GM12878 (cell line): Measurements from ENCODE around the gene GSTA4. TPM values are rescaled to one million over a fixed set of nuclear protein-coding genes. Genes with fewer than 3 reads are reported as not detected.

Experiments used
- polyA plus RNA-seq, 11 experiments: library from polyadenylated mRNA; depleted of rRNA in 4 of 11; unstranded in 6 of 11; stranded (reverse) in 5 of 11; fragments of >200 nt; fragmentation: Nextera tagmentation in 4 of 11; fragmentation: Illumina TruSeq in 1 of 11; extraction: Ambion mirVana in 4 of 11; extraction: Trizol in 1 of 11; gene quantifications; 1 replicate in 1 of 11; 2 replicates in 10 of 11; pipeline versions ENCODE4 v1.2.1 to v1.2.3, GENCODE V29; 2011 to 2016; ENCODE audit warnings: inconsistent platforms in 2 of 11, missing spikeins in 2 of 11, low read depth in 1 of 11
- total RNA-seq, 4 experiments: library from RNA; depleted of rRNA in 3 of 4; stranded (reverse); fragments of >200 nt in 3 of 4; fragmentation: Illumina TruSeq in 1 of 4; extraction: Trizol in 1 of 4; gene quantifications; 2 replicates each; pipeline versions ENCODE4 v1.2.1 to v1.2.3, GENCODE V29; 2013 to 2021

GSTA4 gene
- total and polyA plus RNA-seq, 10 of the 15 experiments (the other 5 are each of a cell fraction or from before 2014, with no cell fraction given), result 1.9 to 9.7 (median 4.4) TPM

Other genes with a start within 250 kb of the GSTA4 start
- gene GSTA2, start 231.8 kb downstream of the GSTA4 start, total RNA-seq (2014; rRNA removed), result not detected in 2 replicates
- gene GSTA2, start 231.8 kb downstream of the GSTA4 start, total RNA-seq (2014; rRNA removed; fragmentation: Illumina TruSeq; extraction: Trizol), result not detected in 2 replicates
- not detected in 2 replicates for gene GSTA2, start 231.8 kb downstream of the GSTA4 start, total RNA-seq (2021)
- not detected in 2 replicates for gene GSTA2, start 231.8 kb downstream of the GSTA4 start, polyA plus RNA-seq (2011; rRNA removed)
- not detected in 2 replicates for gene GSTA2, start 231.8 kb downstream of the GSTA4 start, polyA plus RNA-seq (2014; fragmentation: Illumina TruSeq; extraction: Trizol)
- gene GSTA2, start 231.8 kb downstream of the GSTA4 start, polyA plus RNA-seq (2014; fragmentation: Nextera tagmentation; extraction: Ambion mirVana), result not detected
- gene GSTA2, start 231.8 kb downstream of the GSTA4 start, polyA plus RNA-seq (2014; rRNA removed), result not detected in 2 replicates
- not detected for gene GSTA2, start 231.8 kb downstream of the GSTA4 start, polyA plus RNA-seq (2016; fragmentation: Nextera tagmentation; extraction: Ambion mirVana)
- gene GSTA1, start 191.5 kb downstream of the GSTA4 start, total RNA-seq (2014; rRNA removed), result not detected in 2 replicates
- gene GSTA1, start 191.5 kb downstream of the GSTA4 start, total RNA-seq (2014; rRNA removed; fragmentation: Illumina TruSeq; extraction: Trizol), result not detected in 2 replicates
- 0.51 and 0.56 TPM in 2 replicates for gene GSTA1, start 191.5 kb downstream of the GSTA4 start, total RNA-seq (2021)
- not detected in 2 replicates for gene GSTA1, start 191.5 kb downstream of the GSTA4 start, polyA plus RNA-seq (2011; rRNA removed)
- not detected in 2 replicates for gene GSTA1, start 191.5 kb downstream of the GSTA4 start, polyA plus RNA-seq (2014; fragmentation: Illumina TruSeq; extraction: Trizol)
- gene GSTA1, start 191.5 kb downstream of the GSTA4 start, polyA plus RNA-seq (2014; fragmentation: Nextera tagmentation; extraction: Ambion mirVana), result not detected
- gene GSTA1, start 191.5 kb downstream of the GSTA4 start, polyA plus RNA-seq (2014; rRNA removed), result not detected in 2 replicates
- gene GSTA1, start 191.5 kb downstream of the GSTA4 start, polyA plus RNA-seq (2016; fragmentation: Nextera tagmentation; extraction: Ambion mirVana), result not detected
- gene GSTA5, start 154.5 kb downstream of the GSTA4 start, total RNA-seq (2014; rRNA removed), result not detected in 2 replicates
- gene GSTA5, start 154.5 kb downstream of the GSTA4 start, total RNA-seq (2014; rRNA removed; fragmentation: Illumina TruSeq; extraction: Trizol), result not detected in 2 replicates
- not detected in 2 replicates for gene GSTA5, start 154.5 kb downstream of the GSTA4 start, total RNA-seq (2021)
- not detected in 2 replicates for gene GSTA5, start 154.5 kb downstream of the GSTA4 start, polyA plus RNA-seq (2011; rRNA removed)
- not detected in 2 replicates for gene GSTA5, start 154.5 kb downstream of the GSTA4 start, polyA plus RNA-seq (2014; fragmentation: Illumina TruSeq; extraction: Trizol)
- not detected for gene GSTA5, start 154.5 kb downstream of the GSTA4 start, polyA plus RNA-seq (2014; fragmentation: Nextera tagmentation; extraction: Ambion mirVana)
- not detected in 2 replicates for gene GSTA5, start 154.5 kb downstream of the GSTA4 start, polyA plus RNA-seq (2014; rRNA removed)
- gene GSTA5, start 154.5 kb downstream of the GSTA4 start, polyA plus RNA-seq (2016; fragmentation: Nextera tagmentation; extraction: Ambion mirVana), result not detected
- not detected in 2 replicates for gene GSTA3, start 85.6 kb downstream of the GSTA4 start, total RNA-seq (2014; rRNA removed)
- gene GSTA3, start 85.6 kb downstream of the GSTA4 start, total RNA-seq (2014; rRNA removed; fragmentation: Illumina TruSeq; extraction: Trizol), result not detected in 2 replicates
- not detected in 2 replicates for gene GSTA3, start 85.6 kb downstream of the GSTA4 start, total RNA-seq (2021)
- gene GSTA3, start 85.6 kb downstream of the GSTA4 start, polyA plus RNA-seq (2011; rRNA removed), result not detected in 2 replicates
- not detected in 2 replicates for gene GSTA3, start 85.6 kb downstream of the GSTA4 start, polyA plus RNA-seq (2014; fragmentation: Illumina TruSeq; extraction: Trizol)
- gene GSTA3, start 85.6 kb downstream of the GSTA4 start, polyA plus RNA-seq (2014; fragmentation: Nextera tagmentation; extraction: Ambion mirVana), result not detected
- not detected in 2 replicates for gene GSTA3, start 85.6 kb downstream of the GSTA4 start, polyA plus RNA-seq (2014; rRNA removed)
- gene GSTA3, start 85.6 kb downstream of the GSTA4 start, polyA plus RNA-seq (2016; fragmentation: Nextera tagmentation; extraction: Ambion mirVana), result not detected
- gene CILK1, start 66.5 kb upstream of the GSTA4 start, total RNA-seq (2014; rRNA removed), result 2.9 and 3.2 TPM in 2 replicates
- 4.3 and 4.7 TPM in 2 replicates for gene CILK1, start 66.5 kb upstream of the GSTA4 start, total RNA-seq (2014; rRNA removed; fragmentation: Illumina TruSeq; extraction: Trizol)
- gene CILK1, start 66.5 kb upstream of the GSTA4 start, total RNA-seq (2021), result 4.1 and 4.7 TPM in 2 replicates
- 8.8 and 11.0 TPM in 2 replicates for gene CILK1, start 66.5 kb upstream of the GSTA4 start, polyA plus RNA-seq (2011; rRNA removed)
- 4.4 and 5.7 TPM in 2 replicates for gene CILK1, start 66.5 kb upstream of the GSTA4 start, polyA plus RNA-seq (2014; fragmentation: Illumina TruSeq; extraction: Trizol)
- gene CILK1, start 66.5 kb upstream of the GSTA4 start, polyA plus RNA-seq (2014; fragmentation: Nextera tagmentation; extraction: Ambion mirVana), result 1 to 10 TPM; 1.3 to 1.9 TPM
- 3.0 and 3.2 TPM in 2 replicates for gene CILK1, start 66.5 kb upstream of the GSTA4 start, polyA plus RNA-seq (2014; rRNA removed)
- 1 to 10 TPM; 2.8 to 3.1 TPM for gene CILK1, start 66.5 kb upstream of the GSTA4 start, polyA plus RNA-seq (2016; fragmentation: Nextera tagmentation; extraction: Ambion mirVana)
- 31.5 and 35.3 TPM in 2 replicates for gene FBXO9, start 70.1 kb upstream of the GSTA4 start, total RNA-seq (2014; rRNA removed)
- 31.2 and 31.3 TPM in 2 replicates for gene FBXO9, start 70.1 kb upstream of the GSTA4 start, total RNA-seq (2014; rRNA removed; fragmentation: Illumina TruSeq; extraction: Trizol)
- 48.5 and 49.1 TPM in 2 replicates for gene FBXO9, start 70.1 kb upstream of the GSTA4 start, total RNA-seq (2021)
- 68.9 and 76.0 TPM in 2 replicates for gene FBXO9, start 70.1 kb upstream of the GSTA4 start, polyA plus RNA-seq (2011; rRNA removed)
- 34.1 and 40.8 TPM in 2 replicates for gene FBXO9, start 70.1 kb upstream of the GSTA4 start, polyA plus RNA-seq (2014; fragmentation: Illumina TruSeq; extraction: Trizol)
- gene FBXO9, start 70.1 kb upstream of the GSTA4 start, polyA plus RNA-seq (2014; fragmentation: Nextera tagmentation; extraction: Ambion mirVana), result 10 to 100 TPM in 1 of 2 experiments, 1 to 10 TPM in 1; 9.9 to 13.7 TPM
- 34.4 and 38.8 TPM in 2 replicates for gene FBXO9, start 70.1 kb upstream of the GSTA4 start, polyA plus RNA-seq (2014; rRNA removed)
- 10 to 100 TPM; 27.4 to 28.6 TPM for gene FBXO9, start 70.1 kb upstream of the GSTA4 start, polyA plus RNA-seq (2016; fragmentation: Nextera tagmentation; extraction: Ambion mirVana)
- 0.16 TPM in 1 of 2 replicates, not detected in the other for gene GCM1, start 153.6 kb upstream of the GSTA4 start, total RNA-seq (2014; rRNA removed)
- 0.04 and 0.09 TPM in 2 replicates for gene GCM1, start 153.6 kb upstream of the GSTA4 start, total RNA-seq (2014; rRNA removed; fragmentation: Illumina TruSeq; extraction: Trizol)
- gene GCM1, start 153.6 kb upstream of the GSTA4 start, total RNA-seq (2021), result 0.11 TPM in 1 of 2 replicates, not detected in the other
- 0.07 and 0.08 TPM in 2 replicates for gene GCM1, start 153.6 kb upstream of the GSTA4 start, polyA plus RNA-seq (2011; rRNA removed)
- gene GCM1, start 153.6 kb upstream of the GSTA4 start, polyA plus RNA-seq (2014; fragmentation: Illumina TruSeq; extraction: Trizol), result 0.04 and 0.19 TPM in 2 replicates
- gene GCM1, start 153.6 kb upstream of the GSTA4 start, polyA plus RNA-seq (2014; fragmentation: Nextera tagmentation; extraction: Ambion mirVana), result under 1 TPM in 1 of 2 experiments, not detected in 1; 0.05 TPM
- gene GCM1, start 153.6 kb upstream of the GSTA4 start, polyA plus RNA-seq (2014; rRNA removed), result 0.05 and 0.10 TPM in 2 replicates
- gene GCM1, start 153.6 kb upstream of the GSTA4 start, polyA plus RNA-seq (2016; fragmentation: Nextera tagmentation; extraction: Ambion mirVana), result not detected